ENCODE measurements around the gene PLXNB3.
"Not testable (repeated sequence)": the region's sequence is repeated elsewhere in the genome, so short reads cannot be mapped to it uniquely, and the experiment has no call there.

Gene PLXNB3

DNA sequence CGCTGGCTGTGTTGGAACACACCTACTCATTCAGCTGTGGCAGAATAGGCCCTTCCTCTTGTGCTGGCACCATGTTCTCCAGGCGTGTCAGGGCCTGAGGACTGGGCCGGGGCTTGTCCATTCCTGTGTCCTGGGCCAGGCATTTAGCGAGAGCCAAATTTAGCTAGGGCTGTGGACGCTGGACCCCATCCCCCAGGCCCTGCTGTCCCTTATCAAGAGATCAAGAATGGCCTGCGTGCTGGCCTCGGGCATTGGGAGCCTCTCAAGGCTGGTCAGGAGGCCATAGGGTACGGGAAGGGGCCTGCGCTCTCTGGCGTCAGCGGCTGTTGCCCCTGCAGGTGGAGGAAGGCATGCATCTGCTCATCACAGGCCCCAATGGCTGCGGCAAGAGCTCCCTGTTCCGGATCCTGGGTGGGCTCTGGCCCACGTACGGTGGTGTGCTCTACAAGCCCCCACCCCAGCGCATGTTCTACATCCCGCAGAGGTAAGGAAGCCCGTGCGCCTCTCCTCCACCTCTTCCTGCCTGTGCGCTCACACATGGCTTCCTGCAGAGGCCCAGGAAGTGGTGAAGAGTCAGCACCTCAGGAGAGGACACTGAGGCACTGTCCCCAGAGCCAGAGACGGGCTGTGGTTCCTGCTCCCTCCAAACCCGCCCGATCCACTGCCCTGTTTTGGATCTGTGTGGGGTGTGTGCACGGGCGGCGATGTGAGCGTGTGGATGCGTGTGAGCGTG is 24.1 kb upstream of the PLXNB3 start:
- TF ChIP-seq, protein P1, sequence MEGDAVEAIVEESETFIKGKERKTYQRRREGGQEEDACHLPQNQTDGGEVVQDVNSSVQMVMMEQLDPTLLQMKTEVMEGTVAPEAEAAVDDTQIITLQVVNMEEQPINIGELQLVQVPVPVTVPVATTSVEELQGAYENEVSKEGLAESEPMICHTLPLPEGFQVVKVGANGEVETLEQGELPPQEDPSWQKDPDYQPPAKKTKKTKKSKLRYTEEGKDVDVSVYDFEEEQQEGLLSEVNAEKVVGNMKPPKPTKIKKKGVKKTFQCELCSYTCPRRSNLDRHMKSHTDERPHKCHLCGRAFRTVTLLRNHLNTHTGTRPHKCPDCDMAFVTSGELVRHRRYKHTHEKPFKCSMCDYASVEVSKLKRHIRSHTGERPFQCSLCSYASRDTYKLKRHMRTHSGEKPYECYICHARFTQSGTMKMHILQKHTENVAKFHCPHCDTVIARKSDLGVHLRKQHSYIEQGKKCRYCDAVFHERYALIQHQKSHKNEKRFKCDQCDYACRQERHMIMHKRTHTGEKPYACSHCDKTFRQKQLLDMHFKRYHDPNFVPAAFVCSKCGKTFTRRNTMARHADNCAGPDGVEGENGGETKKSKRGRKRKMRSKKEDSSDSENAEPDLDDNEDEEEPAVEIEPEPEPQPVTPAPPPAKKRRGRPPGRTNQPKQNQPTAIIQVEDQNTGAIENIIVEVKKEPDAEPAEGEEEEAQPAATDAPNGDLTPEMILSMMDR (IDR thresholded peaks at IDR 0.05; ENCODE audit: control insufficient read depth, insufficient read depth, low read depth, low read length, missing control alignments), result no peak
- H3K4me3 ChIP-seq (ENCODE audit: control insufficient read depth, low read depth, low read length), result no peak overlapping the region
- DNase-seq (ENCODE audit: low read depth), result no peak

DNA sequence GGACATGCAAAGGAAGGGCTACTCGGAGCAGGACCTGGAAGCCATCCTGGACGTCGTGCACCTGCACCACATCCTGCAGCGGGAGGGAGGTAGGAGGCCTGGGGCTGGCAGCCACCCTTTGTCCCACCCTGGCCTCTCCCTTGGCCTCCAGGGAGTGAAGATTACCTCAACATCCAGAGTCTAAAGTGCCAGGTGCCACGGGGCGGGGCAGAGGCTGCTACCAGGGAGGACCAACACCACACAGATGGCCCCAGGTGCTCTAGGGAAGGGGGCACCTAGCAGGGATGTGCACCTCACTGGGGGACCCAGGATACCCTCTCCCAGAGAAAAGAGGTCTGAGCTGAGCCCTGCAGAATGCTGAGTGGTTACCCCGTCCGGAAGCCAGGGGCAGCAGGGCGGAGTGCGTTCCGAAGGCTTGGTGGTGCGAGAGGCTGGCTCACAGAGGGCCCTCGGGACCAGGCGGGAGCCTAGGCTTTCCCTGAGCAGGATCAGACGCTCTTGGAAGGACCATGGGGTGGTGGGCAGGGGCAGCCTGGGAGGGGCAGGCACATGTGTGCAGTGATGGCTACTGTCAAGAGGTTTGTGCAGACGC is 23.3 kb upstream of the PLXNB3 start:
- TF ChIP-seq, protein P1 (IDR thresholded peaks at IDR 0.05; ENCODE audit: control insufficient read depth, insufficient read depth, low read depth, low read length, missing control alignments), result no peak
- no peak overlapping the region for H3K4me3 ChIP-seq (ENCODE audit: control insufficient read depth, low read depth, low read length)
- DNase-seq (ENCODE audit: low read depth), result no peak

DNA sequence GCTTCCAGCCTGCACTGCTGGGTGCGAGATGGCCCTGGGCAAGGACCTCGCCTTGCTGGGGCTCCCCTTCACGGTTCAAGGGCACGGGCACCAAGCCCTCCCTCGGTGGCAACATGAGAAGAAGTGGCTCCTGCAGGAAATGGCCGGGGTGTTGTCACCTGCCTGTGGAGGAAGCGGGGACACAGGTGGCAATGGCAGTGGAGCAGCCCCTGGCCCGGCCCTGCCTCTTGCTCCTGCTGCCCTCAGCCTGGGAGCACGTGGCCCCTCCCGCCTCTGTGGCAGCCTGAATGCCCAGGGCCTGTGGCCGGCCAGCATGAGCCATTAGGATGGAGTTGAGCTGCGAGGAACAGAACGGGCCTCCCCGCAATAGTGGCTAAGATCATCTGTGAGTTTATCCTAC is 22.6 kb upstream of the PLXNB3 start:
- DNase-seq (ENCODE audit: low read depth), result no peak
- TF ChIP-seq, protein P1 (IDR thresholded peaks at IDR 0.05; ENCODE audit: control insufficient read depth, insufficient read depth, low read depth, low read length, missing control alignments), result no peak
- no peak overlapping the region for H3K4me3 ChIP-seq (ENCODE audit: control insufficient read depth, low read depth, low read length)

DNA sequence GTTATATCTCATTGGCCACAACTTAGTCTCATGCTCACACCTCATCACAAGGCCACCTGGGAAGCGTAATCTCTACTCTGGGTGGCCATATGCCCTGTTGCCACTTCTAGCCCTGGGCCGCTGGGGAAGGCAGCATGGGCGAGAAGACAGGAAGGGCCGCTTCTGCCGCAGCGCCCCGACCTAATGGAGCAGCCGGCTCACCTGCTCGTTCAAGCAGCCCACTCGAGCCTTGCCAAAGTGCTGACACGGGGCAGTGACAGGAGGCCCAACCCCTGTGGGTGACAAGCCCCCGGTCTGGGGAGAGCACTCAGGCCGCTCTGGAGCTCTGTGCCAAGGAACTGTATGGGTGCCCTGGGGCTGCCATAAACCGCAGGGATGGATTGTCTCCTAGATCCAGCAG is 21.9 kb upstream of the PLXNB3 start:
- DNase-seq (ENCODE audit: low read depth); H3K4me3 ChIP-seq (ENCODE audit: control insufficient read depth, low read depth, low read length): not testable (repeated sequence)

DNA sequence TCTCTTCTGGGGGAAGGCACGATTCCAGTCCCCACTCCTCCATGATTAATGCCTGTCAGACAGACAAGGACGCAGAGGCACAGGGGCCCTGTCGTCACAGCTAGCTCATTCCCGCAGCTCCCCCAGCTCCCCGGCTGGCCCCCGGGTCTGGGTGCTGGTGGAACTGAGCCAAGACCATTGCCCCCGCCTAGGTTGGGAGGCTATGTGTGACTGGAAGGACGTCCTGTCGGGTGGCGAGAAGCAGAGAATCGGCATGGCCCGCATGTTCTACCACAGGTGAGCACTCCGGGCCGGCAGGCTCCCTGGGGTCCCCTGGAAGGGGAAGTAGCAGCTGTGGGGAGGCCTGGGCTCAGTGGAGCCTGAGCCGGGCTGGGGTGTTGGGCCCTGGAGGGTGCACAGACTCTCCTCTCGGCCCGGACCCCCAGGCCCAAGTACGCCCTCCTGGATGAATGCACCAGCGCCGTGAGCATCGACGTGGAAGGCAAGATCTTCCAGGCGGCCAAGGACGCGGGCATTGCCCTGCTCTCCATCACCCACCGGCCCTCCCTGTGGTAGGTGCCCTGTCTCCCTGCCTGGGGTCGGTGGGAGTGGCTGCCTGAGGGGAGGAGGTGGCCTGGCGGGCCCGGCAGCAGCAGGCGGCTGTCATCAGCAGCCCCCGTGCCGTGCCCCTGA is 21.1 kb upstream of the PLXNB3 start:
- H3K4me3 ChIP-seq (ENCODE audit: control insufficient read depth, low read depth, low read length); DNase-seq (ENCODE audit: low read depth): not testable (repeated sequence)

DNA sequence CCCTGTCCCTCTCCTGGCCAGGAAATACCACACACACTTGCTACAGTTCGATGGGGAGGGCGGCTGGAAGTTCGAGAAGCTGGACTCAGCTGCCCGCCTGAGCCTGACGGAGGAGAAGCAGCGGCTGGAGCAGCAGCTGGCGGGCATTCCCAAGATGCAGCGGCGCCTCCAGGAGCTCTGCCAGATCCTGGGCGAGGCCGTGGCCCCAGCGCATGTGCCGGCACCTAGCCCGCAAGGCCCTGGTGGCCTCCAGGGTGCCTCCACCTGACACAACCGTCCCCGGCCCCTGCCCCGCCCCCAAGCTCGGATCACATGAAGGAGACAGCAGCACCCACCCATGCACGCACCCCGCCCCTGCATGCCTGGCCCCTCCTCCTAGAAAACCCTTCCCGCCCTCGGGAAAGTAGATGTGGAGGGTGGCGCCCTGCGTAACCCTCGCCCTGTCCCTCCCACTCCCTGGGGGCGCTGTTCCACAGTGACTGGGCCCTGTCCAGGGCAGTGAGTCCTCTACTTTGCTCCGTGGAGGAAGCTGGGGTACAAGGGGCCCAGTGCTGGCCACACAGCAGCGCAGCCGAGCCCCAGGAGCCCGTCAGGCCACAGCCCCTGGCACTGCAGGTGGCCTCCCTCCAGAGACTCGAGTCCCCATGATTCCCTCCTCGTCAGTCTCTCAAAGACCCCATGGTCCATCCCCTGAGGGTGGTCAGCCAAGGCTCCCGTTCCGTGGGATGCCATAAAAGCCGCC is 20.4 kb upstream of the PLXNB3 start:
- H3K4me3 ChIP-seq (ENCODE audit: control insufficient read depth, low read depth, low read length); DNase-seq (ENCODE audit: low read depth): not testable (repeated sequence)

DNA sequence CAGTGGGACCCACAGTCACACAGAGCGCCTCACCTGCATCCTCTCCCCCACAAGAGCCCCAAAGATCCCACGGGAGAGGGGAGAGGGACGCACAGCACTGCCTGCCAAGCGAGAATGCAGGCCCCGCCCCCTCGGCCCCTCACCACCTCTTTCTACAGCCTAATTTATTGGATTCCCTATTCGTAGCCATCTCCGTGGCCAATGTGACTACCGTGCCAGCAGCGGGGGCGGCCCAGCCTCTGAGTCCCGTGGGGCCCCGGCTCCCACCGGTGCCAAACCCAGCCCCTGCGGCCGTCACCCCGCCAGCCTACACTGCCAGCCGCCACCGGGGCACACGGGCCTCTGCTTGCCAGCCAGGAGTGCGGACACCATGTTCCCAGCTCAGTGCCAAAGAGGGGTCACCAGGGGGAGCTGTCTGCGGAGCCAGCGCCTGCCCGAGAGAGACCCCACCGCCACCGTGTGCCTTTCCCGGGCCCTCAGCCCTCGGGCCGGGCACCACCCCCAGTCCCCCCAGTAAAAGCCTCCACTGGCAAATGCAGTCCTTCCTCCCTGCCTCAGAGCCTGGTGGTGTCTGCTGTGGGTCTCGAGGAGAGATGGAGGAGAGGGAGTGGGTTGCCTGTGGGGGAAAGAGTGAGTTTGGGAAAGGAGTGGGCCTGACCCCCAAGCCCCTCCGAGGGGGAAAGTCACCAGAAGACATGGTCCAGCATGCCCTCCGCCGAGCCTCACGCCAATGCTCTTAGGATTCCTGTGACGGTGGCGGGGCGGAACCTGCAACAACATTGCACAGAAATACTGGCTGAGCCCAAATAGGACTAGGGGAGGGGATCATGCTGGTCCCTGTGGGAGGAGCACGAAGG is 19.6 kb upstream of the PLXNB3 start:
- no peak for DNase-seq (ENCODE audit: low read depth)
- TF ChIP-seq, protein P1 (IDR thresholded peaks at IDR 0.05; ENCODE audit: control insufficient read depth, insufficient read depth, low read depth, low read length, missing control alignments), result no peak
- H3K4me3 ChIP-seq (ENCODE audit: control insufficient read depth, low read depth, low read length), result no peak overlapping the region

DNA sequence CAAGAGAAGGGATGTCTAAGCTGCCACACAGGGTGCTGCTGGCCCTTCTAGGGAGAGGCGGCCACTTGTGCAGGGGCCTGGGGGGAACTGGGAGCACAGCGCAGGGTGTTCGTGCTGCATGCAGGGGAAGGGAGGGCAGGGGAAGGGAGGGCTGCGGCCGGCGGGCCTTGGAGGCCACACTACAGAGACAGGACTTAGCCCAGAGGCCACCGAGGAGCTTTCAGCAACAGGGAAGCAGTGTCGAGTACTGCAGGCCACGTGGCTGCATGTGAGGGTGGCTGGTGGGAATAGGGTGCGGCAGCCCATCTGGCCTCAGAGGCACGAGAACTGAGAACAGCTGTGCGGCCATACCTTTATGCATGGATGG is 19.0 kb upstream of the PLXNB3 start:
- H3K4me3 ChIP-seq (ENCODE audit: control insufficient read depth, low read depth, low read length); DNase-seq (ENCODE audit: low read depth): not testable (repeated sequence)
